ENCODE results near the gene NOP16.

Gene NOP16

DNA sequence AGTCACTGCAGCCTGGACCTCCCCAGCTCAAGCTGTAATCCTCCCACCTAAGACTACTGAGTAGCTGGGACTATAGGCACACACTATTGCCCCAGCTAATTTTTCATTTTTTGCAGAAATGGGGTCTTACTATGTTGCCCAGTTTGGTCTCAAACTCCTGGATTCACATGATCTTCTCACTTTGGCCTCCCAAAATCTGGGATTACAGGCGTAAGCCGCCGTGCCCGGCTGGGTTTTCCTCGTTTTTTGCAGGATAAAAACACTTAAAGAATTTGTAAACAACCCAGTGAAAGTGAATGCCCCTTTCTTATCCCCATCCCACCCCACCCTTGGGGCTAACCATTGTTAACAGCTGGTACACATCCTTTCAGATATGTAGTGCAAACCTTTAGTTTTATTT lies 20.2 kb upstream of the NOP16 start:
- peak; percentile 46 for DNase-seq

GRCh38 chr5:176408252-176408573 lies 19.8 kb upstream of the NOP16 start:
- peak; percentile 10 for DNase-seq

DNA sequence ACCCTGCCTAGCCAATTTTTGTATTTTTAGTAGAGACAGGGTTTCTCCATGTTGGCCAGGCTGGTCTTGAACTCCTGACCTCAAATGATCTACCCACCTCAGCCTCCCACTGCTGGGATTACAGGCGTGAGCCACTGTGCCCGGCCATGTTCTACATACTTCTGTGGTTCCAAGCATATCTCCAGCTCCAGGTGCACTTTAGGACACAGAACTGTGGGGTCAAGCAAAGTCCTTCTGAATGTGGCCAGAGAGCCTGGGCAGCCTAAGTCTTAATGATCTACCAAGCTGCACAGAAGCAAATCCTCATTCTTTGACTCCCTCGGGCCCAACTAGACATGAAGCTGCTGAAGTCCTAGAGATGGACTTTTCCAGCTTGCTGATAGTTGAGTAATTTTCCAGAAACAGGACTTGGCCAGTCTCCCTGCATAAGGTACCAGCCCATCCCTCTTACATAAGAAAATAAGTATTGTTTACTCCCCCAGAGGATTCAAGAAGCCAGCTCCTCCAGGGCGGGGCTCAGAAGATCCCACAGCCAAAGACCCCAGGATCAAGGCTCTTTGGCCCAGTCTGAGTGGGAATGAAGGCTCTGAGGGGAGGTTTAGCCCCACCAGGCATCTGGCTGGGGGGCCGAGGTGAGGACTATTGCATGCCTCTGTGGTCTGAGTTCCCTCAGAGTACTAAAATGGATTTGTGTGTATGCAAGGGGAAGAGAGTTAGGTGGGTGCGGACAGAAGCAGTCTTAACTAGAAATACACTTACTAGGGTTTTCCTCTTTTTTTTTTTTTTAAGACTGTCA lies 19.3 kb upstream of the NOP16 start:
- peak; percentile 41 for DNase-seq

DNA sequence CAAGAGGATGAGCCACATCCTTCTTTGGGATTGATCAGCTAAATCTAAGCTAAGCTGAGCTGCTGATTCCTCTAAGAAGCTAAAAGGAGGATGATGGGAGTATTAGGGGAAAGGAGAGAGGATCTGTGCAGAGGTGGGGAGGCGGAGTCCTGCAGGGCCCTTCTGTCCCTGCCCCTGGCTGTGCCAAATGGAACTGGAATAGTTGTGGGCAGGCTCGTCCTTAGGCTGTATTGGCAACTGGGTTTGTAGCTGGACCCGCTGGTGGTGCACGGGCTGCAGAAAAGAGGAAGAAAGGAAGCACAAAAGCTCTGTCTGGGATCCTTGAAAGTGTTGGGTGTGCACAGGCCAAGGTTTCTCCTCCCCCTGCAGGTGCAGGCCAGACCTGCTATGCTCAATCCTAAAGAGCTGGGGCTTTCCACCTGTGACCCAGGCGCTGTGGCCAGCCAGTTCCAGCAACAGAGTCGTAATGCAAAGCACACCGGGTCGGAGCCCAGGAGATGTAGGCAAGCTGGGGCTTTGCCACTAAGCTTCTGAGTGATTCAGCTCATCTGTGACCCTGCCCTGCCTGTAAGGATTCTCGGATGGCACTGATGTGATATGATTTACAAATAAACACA lies 18.1 kb upstream of the NOP16 start:
- peak; percentile 54 for DNase-seq

DNA sequence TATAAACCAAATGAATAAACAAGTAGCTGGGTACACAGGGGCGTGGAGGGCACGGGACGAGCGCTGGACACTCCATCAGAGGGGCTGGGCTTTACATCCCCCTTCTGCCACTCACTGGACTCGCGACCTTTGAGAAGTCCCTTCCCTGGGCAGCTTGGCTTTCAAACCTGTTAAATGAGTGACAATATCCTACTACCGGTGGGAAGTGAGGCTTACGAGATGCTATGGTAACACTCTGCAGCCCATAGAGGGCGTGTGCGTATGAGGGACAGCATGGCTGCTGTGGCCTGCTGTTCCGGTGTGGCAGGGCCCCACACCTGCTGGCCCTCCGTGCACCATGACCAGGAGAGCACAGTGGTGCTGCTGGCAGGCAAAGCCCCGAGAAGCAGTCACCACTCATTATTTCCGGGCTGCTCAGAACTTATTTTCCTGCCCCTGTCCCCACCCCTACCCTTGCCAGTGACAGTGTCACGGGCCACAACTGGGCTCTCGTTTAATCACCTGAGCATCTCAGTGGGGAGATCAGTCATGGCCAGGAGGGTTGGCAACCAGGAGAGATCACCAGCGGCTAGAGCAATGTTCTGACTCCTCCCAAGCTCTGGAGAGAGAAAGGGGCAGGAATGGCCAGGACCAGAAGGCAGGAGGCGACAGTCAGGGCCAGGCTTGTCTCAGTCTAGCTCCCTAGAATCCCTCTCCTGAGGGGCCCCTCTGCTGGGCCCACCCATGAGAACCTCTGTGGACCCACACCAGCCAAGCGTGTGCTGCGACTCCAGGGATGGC lies 17.4 kb upstream of the NOP16 start:
- DNase-seq, result peak; percentile 14

DNA sequence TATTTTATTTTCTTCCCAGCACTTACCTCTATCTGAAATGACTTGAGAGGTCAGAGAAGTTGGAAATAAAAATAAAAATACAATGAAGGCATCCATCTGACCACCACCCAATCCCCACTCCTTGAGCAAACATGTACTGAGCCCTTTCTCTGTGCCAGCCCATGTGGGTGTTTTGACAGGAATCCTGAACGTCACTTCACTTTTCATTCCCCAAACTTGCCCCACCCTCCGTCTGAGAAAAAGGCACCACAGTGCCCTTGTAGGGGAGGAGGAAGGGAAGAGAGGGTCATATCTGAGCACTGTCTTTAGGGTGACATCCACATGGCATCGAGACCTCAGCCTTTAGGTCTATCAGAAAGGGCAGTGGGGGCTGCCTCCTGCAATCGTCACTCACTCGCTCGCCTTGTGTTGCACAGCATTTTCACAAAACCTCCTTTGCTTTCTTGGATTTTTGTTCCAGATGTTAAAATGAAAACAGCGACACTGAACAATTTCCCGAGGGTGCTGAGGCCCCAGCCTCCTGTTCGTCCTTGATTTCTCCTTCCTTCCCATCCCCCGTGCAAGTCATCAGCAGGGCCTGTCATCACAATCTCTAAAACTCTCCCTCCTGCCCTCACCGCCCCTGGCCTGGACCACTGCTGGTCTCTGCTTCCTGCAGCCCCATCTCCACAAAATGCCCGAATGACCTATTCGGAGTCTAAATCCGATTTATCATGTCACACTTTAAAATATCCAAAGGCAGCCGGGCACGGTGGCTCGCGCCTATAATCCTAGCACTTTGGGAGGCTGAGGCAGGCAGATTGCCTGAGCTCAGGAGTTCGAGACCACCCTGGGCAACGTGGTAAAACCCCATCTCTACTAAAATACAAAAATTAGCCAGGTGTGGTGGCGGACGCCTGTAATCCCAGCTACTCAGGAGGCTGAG lies 13.1 kb upstream of the NOP16 start:
- peak; percentile 49 for DNase-seq

GRCh38 chr5:176400382-176401156 lies 12.2 kb upstream of the NOP16 start:
- no peak for DNase-seq

GRCh38 chr5:176397736-176398420 lies 9.5 kb upstream of the NOP16 start:
- DNase-seq, result no peak

- no peak for DNase-seq
Observed at GRCh38 chr5:176396330-176396729, 7.9 kb upstream of the NOP16 start.

GRCh38 chr5:176394881-176395675 lies 6.7 kb upstream of the NOP16 start:
- no peak for DNase-seq

GRCh38 chr5:176394096-176394495 lies 5.7 kb upstream of the NOP16 start:
- no peak for DNase-seq

DNA sequence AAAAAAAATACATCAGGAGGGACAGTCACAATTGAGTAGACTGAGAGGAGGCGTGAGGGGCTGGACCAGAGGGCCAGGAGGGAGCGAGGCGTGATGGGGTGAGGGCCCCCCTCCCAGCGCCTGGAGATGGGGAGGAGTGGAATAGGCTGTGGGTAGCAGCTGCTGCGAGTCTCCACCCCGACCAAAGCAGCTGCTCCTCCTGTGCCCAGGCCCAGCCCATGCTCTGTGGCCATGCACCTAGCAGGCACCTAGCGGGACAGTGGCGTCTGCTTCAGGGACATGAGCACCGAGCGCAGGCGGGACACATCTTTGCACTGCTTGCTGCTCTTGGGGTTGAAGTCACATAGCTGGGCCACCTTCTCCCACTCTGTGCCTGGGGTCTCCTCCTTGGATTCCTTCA lies 4.1 kb upstream of the NOP16 start:
- no peak for DNase-seq

GRCh38 chr5:176391999-176392398 lies 3.6 kb upstream of the NOP16 start:
- DNase-seq, result no peak

DNA sequence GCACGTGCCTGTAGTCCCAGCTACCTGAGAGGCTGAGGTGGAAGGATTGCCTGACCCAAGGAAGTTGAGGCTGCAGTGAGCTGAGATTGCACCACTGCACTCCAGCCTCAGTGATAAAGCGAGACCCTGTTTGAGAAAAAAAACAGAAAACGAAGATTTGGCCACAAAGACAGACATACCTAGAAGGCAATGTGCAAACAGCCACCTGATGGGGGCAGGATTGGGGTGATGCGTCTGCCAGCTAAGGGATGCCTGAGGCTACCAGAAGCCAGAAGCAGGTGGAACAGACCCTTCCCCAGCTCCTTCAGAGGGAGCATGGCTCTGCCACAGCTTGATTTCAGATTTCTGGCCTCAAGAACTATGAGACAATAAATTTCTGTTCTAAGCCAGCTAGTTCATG lies 3.1 kb upstream of the NOP16 start:
- DNase-seq, result no peak

DNA sequence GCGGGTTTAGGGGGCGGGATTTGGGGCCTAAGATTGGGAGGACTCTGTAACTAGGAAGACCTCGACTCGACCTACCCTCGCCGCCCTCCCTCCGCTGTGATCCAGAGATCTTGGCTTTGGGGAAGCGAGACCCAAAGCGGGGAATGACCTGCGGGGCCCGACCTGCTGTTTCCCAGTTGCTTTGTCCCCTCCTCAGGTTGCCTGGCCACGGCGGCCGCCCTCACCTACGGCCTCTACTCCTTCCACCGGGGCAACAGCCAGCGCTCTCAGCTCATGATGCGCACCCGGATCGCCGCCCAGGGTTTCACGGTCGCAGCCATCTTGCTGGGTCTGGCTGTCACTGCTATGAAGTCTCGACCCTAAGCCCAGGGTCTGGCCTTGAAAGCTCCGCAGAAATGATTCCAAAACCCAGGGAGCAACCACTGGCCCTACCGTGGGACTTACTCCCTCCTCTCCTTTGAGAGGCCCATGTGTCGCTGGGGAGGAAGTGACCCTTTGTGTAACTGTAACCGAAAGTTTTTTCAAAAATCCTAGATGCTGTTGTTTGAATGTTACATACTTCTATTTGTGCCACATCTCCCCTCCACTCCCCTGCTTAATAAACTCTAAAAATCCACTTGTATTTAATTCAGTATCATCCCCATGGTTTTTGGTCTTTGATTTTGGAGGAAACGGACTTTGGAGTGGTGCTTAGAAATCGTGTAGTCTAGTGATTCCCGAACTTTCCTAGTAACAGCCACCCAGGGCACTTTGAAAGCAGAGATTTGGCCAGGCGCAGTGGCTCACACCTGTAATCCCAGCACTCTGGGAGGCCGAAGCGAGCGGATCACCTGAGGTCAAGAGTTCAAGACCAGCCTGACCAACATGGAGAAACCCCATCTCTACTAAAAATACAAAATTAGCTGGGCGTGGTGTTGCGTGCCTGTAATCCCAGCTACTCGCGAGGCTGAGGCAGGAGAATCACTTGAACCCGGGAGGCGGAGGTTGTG lies 1.0 kb upstream of the NOP16 start:
- DNase-seq, result no peak

- no peak for DNase-seq
Observed at GRCh38 chr5:176388003-176388443, 375 bp downstream of the NOP16 start.

DNA sequence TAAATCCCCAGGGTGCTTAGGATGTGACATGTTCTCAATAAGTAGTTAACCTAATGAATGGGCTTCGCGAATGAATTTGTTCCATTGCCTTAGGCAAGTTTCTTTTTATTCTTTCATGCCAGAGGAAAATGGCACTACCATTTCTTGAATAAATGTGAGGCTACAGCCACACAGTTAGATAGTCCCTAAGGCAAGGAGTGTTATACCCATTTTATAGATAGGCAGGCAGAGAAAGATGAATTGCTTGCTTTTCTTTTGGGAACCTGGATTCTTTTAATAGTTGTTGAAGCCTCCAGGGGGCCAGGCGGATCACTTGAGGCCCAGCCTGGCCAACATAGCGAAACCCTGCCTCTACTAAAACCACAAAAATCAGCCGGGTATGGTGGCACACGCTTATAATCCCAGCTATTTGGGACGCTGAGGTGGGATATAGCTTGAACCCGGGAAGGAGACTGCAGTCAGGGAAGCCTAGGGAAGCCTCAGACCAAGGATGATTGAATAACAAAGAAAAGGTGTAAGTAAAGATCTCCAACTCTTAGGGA lies 943 bp downstream of the NOP16 start:
- no peak for DNase-seq

- no peak for DNase-seq
Observed at GRCh38 chr5:176386491-176386890, 1.9 kb downstream of the NOP16 start.

GRCh38 chr5:176384991-176385390 lies 3.4 kb downstream of the NOP16 start:
- no peak for DNase-seq
